ENCODE measurements around the gene ALS2.

The ALS2 gene

DNA sequence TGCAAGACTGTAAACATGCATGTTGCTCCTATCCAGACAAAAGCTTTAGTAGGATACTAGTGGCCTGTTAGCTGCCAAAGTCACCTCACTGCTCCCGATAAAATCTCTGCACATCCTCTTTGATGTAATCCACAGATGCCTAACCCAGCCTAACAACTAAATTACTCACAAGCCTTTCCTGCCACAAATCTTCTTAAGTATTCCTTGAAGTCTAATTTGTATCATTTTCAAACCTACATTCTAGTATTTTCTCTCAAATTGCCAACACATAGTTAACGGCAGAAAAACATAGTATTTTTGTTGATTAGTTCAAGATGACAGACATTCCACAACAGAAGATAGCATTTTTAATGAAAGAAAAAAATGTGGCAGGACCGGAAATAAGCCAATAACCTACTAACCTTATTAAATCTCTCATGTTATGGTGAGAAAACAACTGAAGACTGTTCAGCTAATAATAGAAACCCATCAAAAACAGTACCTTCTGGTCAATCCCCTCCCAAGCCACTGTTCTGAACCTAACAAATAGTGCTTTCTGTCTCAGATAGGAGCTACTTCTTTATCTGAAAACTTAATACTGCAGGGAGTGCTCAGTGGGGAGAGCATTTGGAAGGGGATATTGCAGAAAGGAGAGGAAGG is 82.0 kb downstream of the ALS2 start, which contains the start of gene MPP4:
MPP4 (minus strand) TSS at position 57 of the 639 bp plus-strand sequence. CDS start 4,690 bp downstream, outside the sequence.
- Histone ChIP-seq H3K9ac (ENCODE audit: low read depth in 1 of 2, low read length in 2 of 2) (no peak within 1 kb of the TSS), H3K27ac (ENCODE audit: low read depth, low read length) (no peak within 1 kb of the TSS), H3K4me3 (ENCODE audit: low read depth in 1 of 2, low read length in 2 of 2) (no peak within 1 kb of the TSS), H3K36me3 (ENCODE audit: control insufficient read depth in 1 of 2, insufficient read depth in 2 of 2, low read length in 2 of 2) (peaks cover 10 to 15% of the 10 kb centered on the region in 2 donors), H3K27me3 (ENCODE audit: control insufficient read depth in 1 of 2, insufficient read depth in 2 of 2, low read length in 2 of 2) (no peaks in the 10 kb centered on the region), H3K9me3 (ENCODE audit: control insufficient read depth in 1 of 2, low read length in 2 of 2) (no peaks in the 10 kb centered on the region), H3K4me1 (ENCODE audit: control insufficient read depth in 1 of 2, insufficient read depth in 2 of 2, low read length in 2 of 2) (no peaks in the 10 kb centered on the region)

DNA sequence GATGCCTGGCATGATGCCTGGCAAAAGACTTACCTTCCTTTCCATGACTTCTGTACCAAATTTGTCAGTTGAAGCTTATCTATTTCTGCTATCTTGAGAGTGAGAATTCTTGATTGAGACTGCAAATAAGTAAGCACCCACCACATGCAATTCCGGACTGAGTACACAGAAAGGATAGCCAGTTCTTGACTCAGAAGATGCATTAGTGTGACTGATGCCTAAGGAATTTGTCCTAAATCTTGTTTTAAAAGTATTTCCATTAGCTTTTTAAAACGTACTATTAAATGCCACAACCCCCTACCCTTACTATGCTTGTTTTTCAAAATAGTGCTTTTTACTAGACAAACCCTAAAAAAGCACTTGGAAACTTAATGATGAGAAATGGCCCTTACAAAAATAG is 82.8 kb downstream of the ALS2 start:
- H3K9me3 ChIP-seq (ENCODE audit: control insufficient read depth in 1 of 2, low read length in 2 of 2): no peaks in the 10 kb centered on the region
- no peak overlapping the region for H3K27ac ChIP-seq (ENCODE audit: low read depth, low read length)
- H3K9ac ChIP-seq (ENCODE audit: low read depth in 1 of 2, low read length in 2 of 2): no peak overlapping the region
- peaks cover 10 to 15% of the 10 kb centered on the region in 2 donors for H3K36me3 ChIP-seq (ENCODE audit: control insufficient read depth in 1 of 2, insufficient read depth in 2 of 2, low read length in 2 of 2)
- no peaks in the 10 kb centered on the region for H3K4me1 ChIP-seq (ENCODE audit: control insufficient read depth in 1 of 2, insufficient read depth in 2 of 2, low read length in 2 of 2)
- no peaks in the 10 kb centered on the region for H3K27me3 ChIP-seq (ENCODE audit: control insufficient read depth in 1 of 2, insufficient read depth in 2 of 2, low read length in 2 of 2)
- H3K4me3 ChIP-seq (ENCODE audit: low read depth in 1 of 2, low read length in 2 of 2): no peak overlapping the region

DNA sequence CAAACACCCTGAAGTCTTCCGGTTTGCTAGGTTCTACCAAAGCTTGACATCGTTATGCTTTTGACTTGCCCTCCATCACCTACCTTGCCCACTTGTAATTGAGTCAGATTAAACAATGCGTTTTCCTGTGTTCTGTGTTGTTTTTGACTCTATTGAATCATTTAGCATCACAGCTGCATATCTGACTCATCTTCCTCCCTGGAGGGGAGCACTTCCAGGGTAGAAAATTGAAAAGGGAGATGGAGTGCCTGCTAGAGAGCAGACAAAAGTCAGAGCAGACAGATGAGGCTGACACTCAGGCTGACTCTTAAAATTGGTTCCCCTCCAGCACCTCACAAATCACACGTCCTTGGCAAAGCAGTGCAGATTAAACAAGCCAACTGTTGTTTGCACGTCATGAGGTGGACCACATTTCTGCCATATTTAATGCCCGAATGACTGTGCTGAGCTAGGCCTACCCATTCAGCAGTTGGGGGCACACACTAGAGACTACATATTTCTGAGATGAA is 84.5 kb downstream of the ALS2 start:
- Histone ChIP-seq H3K36me3 (ENCODE audit: control insufficient read depth in 1 of 2, insufficient read depth in 2 of 2, low read length in 2 of 2) (peaks cover 7 to 8% of the 10 kb centered on the region in 2 donors), H3K27me3 (ENCODE audit: control insufficient read depth in 1 of 2, insufficient read depth in 2 of 2, low read length in 2 of 2) (no peaks in the 10 kb centered on the region), H3K4me1 (ENCODE audit: control insufficient read depth in 1 of 2, insufficient read depth in 2 of 2, low read length in 2 of 2) (no peaks in the 10 kb centered on the region), H3K4me3 (ENCODE audit: low read depth in 1 of 2, low read length in 2 of 2) (no peak overlapping the region), H3K9ac (ENCODE audit: low read depth in 1 of 2, low read length in 2 of 2) (no peak overlapping the region), H3K9me3 (ENCODE audit: control insufficient read depth in 1 of 2, low read length in 2 of 2) (no peaks in the 10 kb centered on the region), H3K27ac (ENCODE audit: low read depth, low read length) (no peak overlapping the region)

DNA sequence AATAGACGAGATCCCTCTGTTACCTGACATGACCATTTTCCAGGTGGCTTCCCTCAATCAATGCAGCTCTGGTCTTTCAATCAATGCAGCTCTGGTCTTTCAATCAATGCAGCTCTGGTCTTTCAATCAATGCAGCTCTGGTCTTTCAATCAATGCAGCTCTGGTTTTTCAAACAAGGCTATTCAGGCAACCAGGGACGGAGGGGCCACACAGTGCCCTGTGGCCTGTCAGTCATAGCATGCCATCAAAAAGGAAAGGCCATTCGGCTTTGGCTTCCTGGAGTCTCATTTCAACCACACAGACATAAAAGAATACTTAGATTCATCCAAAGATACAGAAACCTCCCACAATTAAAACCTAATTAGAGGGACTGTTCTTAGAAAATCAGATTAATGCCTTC is 95.6 kb downstream of the ALS2 start:
- Histone ChIP-seq H3K4me1 (ENCODE audit: control insufficient read depth in 1 of 2, insufficient read depth in 2 of 2, low read length in 2 of 2) (no peaks in the 10 kb centered on the region), H3K9me3 (ENCODE audit: control insufficient read depth in 1 of 2, low read length in 2 of 2) (no peaks in the 10 kb centered on the region), H3K9ac (ENCODE audit: low read depth in 1 of 2, low read length in 2 of 2) (no peak overlapping the region), H3K27me3 (ENCODE audit: control insufficient read depth in 1 of 2, insufficient read depth in 2 of 2, low read length in 2 of 2) (no peaks in the 10 kb centered on the region), H3K4me3 (ENCODE audit: low read depth in 1 of 2, low read length in 2 of 2) (no peak overlapping the region), H3K27ac (ENCODE audit: low read depth, low read length) (no peak overlapping the region), H3K36me3 (ENCODE audit: control insufficient read depth in 1 of 2, insufficient read depth in 2 of 2, low read length in 2 of 2) (no peaks in the 10 kb centered on the region)

DNA sequence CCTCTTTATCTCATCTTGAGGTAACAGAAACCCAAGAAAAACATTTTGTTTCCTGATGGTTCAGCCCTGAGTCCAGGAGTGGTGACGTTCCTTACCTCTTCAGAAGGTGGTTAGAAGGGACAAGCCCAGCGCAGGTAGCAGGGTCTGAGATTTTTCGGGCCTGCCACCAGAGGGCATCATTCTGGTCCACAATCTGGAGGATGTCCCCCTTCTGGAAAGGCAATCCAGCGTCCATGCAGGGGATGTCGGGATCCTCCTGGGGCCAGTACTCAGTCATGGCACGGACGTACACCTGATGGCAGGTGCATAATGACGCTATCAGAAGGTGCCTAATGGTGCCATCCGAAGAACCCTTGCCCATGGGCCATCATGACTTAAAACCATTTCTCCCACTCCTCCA is 100.0 kb downstream of the ALS2 start:
- no peaks in the 10 kb centered on the region for H3K4me1 ChIP-seq (ENCODE audit: control insufficient read depth in 1 of 2, insufficient read depth in 2 of 2, low read length in 2 of 2)
- no peaks in the 10 kb centered on the region for H3K36me3 ChIP-seq (ENCODE audit: control insufficient read depth in 1 of 2, insufficient read depth in 2 of 2, low read length in 2 of 2)
- H3K4me3 ChIP-seq (ENCODE audit: low read depth in 1 of 2, low read length in 2 of 2): no peak overlapping the region
- H3K9me3 ChIP-seq (ENCODE audit: control insufficient read depth in 1 of 2, low read length in 2 of 2): no peaks in the 10 kb centered on the region
- no peaks in the 10 kb centered on the region for H3K27me3 ChIP-seq (ENCODE audit: control insufficient read depth in 1 of 2, insufficient read depth in 2 of 2, low read length in 2 of 2)
- H3K9ac ChIP-seq (ENCODE audit: low read depth in 1 of 2, low read length in 2 of 2): no peak overlapping the region
- H3K27ac ChIP-seq (ENCODE audit: low read depth, low read length): no peak overlapping the region

DNA sequence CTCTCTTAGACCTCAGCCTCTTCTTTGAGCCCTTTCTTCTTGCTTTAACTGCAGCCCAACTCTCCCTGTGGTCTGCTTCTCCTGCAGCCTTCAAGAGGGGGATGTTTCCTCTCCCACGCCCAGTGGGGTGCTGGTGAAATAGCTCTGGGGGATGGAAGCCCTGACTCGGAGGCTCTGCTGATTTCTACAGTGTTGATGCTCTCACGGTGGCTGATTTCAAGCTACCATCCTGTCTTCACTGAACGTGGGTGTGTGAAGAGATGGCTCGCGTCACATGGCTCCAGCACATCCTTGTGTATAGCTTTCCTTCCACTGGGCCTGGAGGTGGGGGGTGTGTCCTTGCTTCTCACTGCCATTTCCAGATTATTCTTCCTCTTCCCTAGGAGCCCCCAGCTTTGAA is 102.3 kb downstream of the ALS2 start:
- Histone ChIP-seq H3K9me3 (ENCODE audit: control insufficient read depth in 1 of 2, low read length in 2 of 2) (no peaks in the 10 kb centered on the region), H3K4me1 (ENCODE audit: control insufficient read depth in 1 of 2, insufficient read depth in 2 of 2, low read length in 2 of 2) (no peaks in the 10 kb centered on the region), H3K9ac (ENCODE audit: low read depth in 1 of 2, low read length in 2 of 2) (no peak overlapping the region), H3K27me3 (ENCODE audit: control insufficient read depth in 1 of 2, insufficient read depth in 2 of 2, low read length in 2 of 2) (no peaks in the 10 kb centered on the region), H3K27ac (ENCODE audit: low read depth, low read length) (no peak overlapping the region), H3K36me3 (ENCODE audit: control insufficient read depth in 1 of 2, insufficient read depth in 2 of 2, low read length in 2 of 2) (no peaks in the 10 kb centered on the region), H3K4me3 (ENCODE audit: low read depth in 1 of 2, low read length in 2 of 2) (no peak overlapping the region)

DNA sequence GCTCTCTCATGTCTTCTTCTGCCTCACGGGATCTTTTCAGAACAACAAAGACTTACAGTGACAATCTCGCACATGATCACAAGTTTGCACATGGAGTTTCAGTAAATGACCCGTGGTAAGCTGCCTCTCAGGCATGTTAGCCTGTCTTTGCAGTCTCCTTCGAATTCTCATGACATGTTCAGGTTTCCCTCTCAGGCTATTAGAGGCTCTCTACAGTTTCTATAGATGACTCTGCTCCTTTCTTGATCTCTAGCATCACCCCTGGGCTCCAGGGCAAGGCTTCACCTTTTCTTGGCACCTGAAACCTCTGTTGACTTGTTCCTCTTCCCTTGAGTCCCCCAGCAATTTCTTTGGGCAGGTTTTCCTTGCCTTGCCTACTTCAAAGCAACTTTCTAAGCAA is 105.3 kb downstream of the ALS2 start:
- Histone ChIP-seq H3K4me3 (ENCODE audit: low read depth in 1 of 2, low read length in 2 of 2) (no peak overlapping the region), H3K36me3 (ENCODE audit: control insufficient read depth in 1 of 2, insufficient read depth in 2 of 2, low read length in 2 of 2) (no peaks in the 10 kb centered on the region), H3K9ac (ENCODE audit: low read depth in 1 of 2, low read length in 2 of 2) (no peak overlapping the region), H3K27me3 (ENCODE audit: control insufficient read depth in 1 of 2, insufficient read depth in 2 of 2, low read length in 2 of 2) (no peaks in the 10 kb centered on the region), H3K4me1 (ENCODE audit: control insufficient read depth in 1 of 2, insufficient read depth in 2 of 2, low read length in 2 of 2) (no peaks in the 10 kb centered on the region), H3K27ac (ENCODE audit: low read depth, low read length) (no peak overlapping the region), H3K9me3 (ENCODE audit: control insufficient read depth in 1 of 2, low read length in 2 of 2) (no peaks in the 10 kb centered on the region)

DNA sequence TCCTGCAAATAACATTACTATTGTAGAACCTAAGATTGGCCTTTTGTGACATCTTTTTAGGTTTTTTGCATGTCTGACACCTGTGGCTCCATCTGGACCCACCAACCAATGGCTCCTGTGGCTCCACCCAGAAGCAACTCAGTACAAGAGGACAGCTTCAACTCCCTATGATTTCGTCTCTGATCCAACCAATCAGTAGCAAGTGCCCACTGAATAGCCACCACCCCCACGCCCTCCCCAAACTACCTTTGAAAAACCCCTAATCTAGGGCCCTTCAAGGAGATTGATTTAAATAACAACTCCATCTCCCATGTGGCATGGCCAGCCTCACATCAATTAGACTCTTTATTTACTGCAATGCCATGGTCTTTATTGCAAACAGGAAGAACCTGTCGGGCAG is 105.9 kb downstream of the ALS2 start:
- Histone ChIP-seq H3K4me1 (ENCODE audit: control insufficient read depth in 1 of 2, insufficient read depth in 2 of 2, low read length in 2 of 2) (no peaks in the 10 kb centered on the region), H3K9ac (ENCODE audit: low read depth in 1 of 2, low read length in 2 of 2) (no peak overlapping the region), H3K36me3 (ENCODE audit: control insufficient read depth in 1 of 2, insufficient read depth in 2 of 2, low read length in 2 of 2) (no peaks in the 10 kb centered on the region), H3K9me3 (ENCODE audit: control insufficient read depth in 1 of 2, low read length in 2 of 2) (no peaks in the 10 kb centered on the region), H3K4me3 (ENCODE audit: low read depth in 1 of 2, low read length in 2 of 2) (no peak overlapping the region), H3K27ac (ENCODE audit: low read depth, low read length) (no peak overlapping the region), H3K27me3 (ENCODE audit: control insufficient read depth in 1 of 2, insufficient read depth in 2 of 2, low read length in 2 of 2) (no peaks in the 10 kb centered on the region)

DNA sequence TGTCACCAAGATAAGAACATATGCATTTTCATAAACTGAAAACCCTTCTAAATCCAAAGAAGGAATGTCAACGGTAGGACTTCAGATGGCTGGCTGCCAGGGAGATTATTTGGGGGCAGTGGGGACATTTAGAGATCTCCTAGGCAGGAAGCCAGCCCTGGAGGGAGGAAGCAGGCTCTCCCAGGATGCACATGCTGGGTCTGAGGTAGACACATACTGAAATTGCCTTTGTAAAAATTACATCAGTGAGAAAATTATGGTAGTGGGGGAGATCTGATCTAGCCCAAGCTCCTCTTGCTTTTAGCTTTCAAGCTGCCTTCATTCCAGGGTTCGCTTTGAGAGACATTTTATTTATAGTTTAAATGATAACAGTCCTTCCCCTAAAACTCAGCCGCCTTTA is 106.4 kb downstream of the ALS2 start:
- Histone ChIP-seq H3K27ac (ENCODE audit: low read depth, low read length) (no peak overlapping the region), H3K9me3 (ENCODE audit: control insufficient read depth in 1 of 2, low read length in 2 of 2) (no peaks in the 10 kb centered on the region), H3K4me1 (ENCODE audit: control insufficient read depth in 1 of 2, insufficient read depth in 2 of 2, low read length in 2 of 2) (no peaks in the 10 kb centered on the region), H3K4me3 (ENCODE audit: low read depth in 1 of 2, low read length in 2 of 2) (no peak overlapping the region), H3K9ac (ENCODE audit: low read depth in 1 of 2, low read length in 2 of 2) (no peak overlapping the region), H3K27me3 (ENCODE audit: control insufficient read depth in 1 of 2, insufficient read depth in 2 of 2, low read length in 2 of 2) (no peaks in the 10 kb centered on the region), H3K36me3 (ENCODE audit: control insufficient read depth in 1 of 2, insufficient read depth in 2 of 2, low read length in 2 of 2) (no peaks in the 10 kb centered on the region)

DNA sequence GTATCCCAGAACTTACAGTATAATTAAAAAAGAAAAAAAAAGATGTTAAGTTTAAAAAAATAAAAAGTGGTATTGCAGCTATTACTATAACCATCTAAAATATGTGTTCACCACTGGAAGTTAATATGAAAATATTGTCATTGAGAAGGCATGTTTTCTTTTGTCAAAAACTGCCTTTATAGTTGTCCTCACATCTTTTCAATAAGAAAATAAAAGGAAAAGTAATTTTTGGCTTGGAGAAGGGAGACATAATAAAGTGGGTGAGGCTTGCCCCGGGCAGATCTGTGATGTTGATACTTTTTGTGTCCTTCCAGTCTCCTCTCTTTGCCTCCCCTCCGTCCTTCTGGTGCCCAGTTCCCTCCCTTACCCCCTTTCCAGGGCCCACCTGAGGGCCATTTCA is 107.2 kb downstream of the ALS2 start:
- H3K4me3 ChIP-seq (ENCODE audit: low read depth in 1 of 2, low read length in 2 of 2): no peak overlapping the region
- no peaks in the 10 kb centered on the region for H3K9me3 ChIP-seq (ENCODE audit: control insufficient read depth in 1 of 2, low read length in 2 of 2)
- H3K9ac ChIP-seq (ENCODE audit: low read depth in 1 of 2, low read length in 2 of 2): no peak overlapping the region
- H3K27me3 ChIP-seq (ENCODE audit: control insufficient read depth in 1 of 2, insufficient read depth in 2 of 2, low read length in 2 of 2): no peaks in the 10 kb centered on the region
- no peak overlapping the region for H3K27ac ChIP-seq (ENCODE audit: low read depth, low read length)
- H3K36me3 ChIP-seq (ENCODE audit: control insufficient read depth in 1 of 2, insufficient read depth in 2 of 2, low read length in 2 of 2): no peaks in the 10 kb centered on the region
- no peaks in the 10 kb centered on the region for H3K4me1 ChIP-seq (ENCODE audit: control insufficient read depth in 1 of 2, insufficient read depth in 2 of 2, low read length in 2 of 2)
